ENCODE results near the gene CEPT1. TPM values are rescaled to one million over a fixed set of nuclear protein-coding genes. Genes with fewer than 3 reads are reported as not detected.
A peak's percentile ranks its signal among the peaks of the same experiment; 100 is the strongest.

The CEPT1 gene
- total RNA-seq, 1 donor from 2014 or later = 127 TPM

- H3K27ac Mint-ChIP-seq (ENCODE audit: unreplicated experiment) = peak overlapping the region; percentile 94
- peaks cover 5% of the 10 kb centered on the region for H3K27me3 Mint-ChIP-seq (ENCODE audit: unreplicated experiment)
- H3K4me3 Mint-ChIP-seq (ENCODE audit: unreplicated experiment) = peak overlapping the region; percentile 99
- peaks cover 36% of the 10 kb centered on the region for H3K4me1 Mint-ChIP-seq (ENCODE audit: unreplicated experiment)
- H3K9me3 Mint-ChIP-seq (ENCODE audit: unreplicated experiment) = no peaks in the 10 kb centered on the region
- TF ChIP-seq CTCF (IDR thresholded peaks at IDR 0.05; ENCODE audit: unreplicated experiment) = no peak
- peak; percentile 54 for DNase-seq (ENCODE audit: low spot score)
- H3K36me3 Mint-ChIP-seq (ENCODE audit: low read depth, unreplicated experiment) = peaks cover 16% of the 10 kb centered on the region
These were observed 601 bp downstream of the CEPT1 start for GRCh38 chr1:111140680-111140967.

GRCh38 chr1:111141245-111142220 is 1.5 kb downstream of the CEPT1 start:
- Mint-ChIP-seq H3K4me1 (ENCODE audit: unreplicated experiment) (peaks cover 44% of the 10 kb centered on the region), H3K27me3 (ENCODE audit: unreplicated experiment) (peaks cover 5% of the 10 kb centered on the region), H3K4me3 (ENCODE audit: unreplicated experiment) (peak overlapping the region; percentile 99), H3K27ac (ENCODE audit: unreplicated experiment) (peak overlapping the region; percentile 94), H3K36me3 (ENCODE audit: low read depth, unreplicated experiment) (peaks cover 10% of the 10 kb centered on the region), H3K9me3 (ENCODE audit: unreplicated experiment) (no peaks in the 10 kb centered on the region)
- DNase-seq (ENCODE audit: low spot score) = no peak
- no peak for TF ChIP-seq CTCF (IDR thresholded peaks at IDR 0.05; ENCODE audit: unreplicated experiment)

- peak overlapping the region; percentile 99 for H3K4me3 Mint-ChIP-seq (ENCODE audit: unreplicated experiment)
- no peak for TF ChIP-seq CTCF (IDR thresholded peaks at IDR 0.05; ENCODE audit: unreplicated experiment)
- no peaks in the 10 kb centered on the region for H3K9me3 Mint-ChIP-seq (ENCODE audit: unreplicated experiment)
- DNase-seq (ENCODE audit: low spot score) = peak; percentile 16
- peaks cover 5% of the 10 kb centered on the region for H3K27me3 Mint-ChIP-seq (ENCODE audit: unreplicated experiment)
- peaks cover 10% of the 10 kb centered on the region for H3K36me3 Mint-ChIP-seq (ENCODE audit: low read depth, unreplicated experiment)
- H3K4me1 Mint-ChIP-seq (ENCODE audit: unreplicated experiment) = peaks cover 50% of the 10 kb centered on the region
- peak overlapping the region; percentile 51 for H3K27ac Mint-ChIP-seq (ENCODE audit: unreplicated experiment)
These were observed 2.4 kb downstream of the CEPT1 start for GRCh38 chr1:111142356-111142975.

GRCh38 chr1:111145542-111145941 is 5.5 kb downstream of the CEPT1 start:
- DNase-seq (ENCODE audit: low spot score) = no peak
- Mint-ChIP-seq H3K27me3 (ENCODE audit: unreplicated experiment) (peaks cover 2% of the 10 kb centered on the region), H3K4me1 (ENCODE audit: unreplicated experiment) (peaks cover 63% of the 10 kb centered on the region), H3K27ac (ENCODE audit: unreplicated experiment) (peak overlapping the region; percentile 46), H3K9me3 (ENCODE audit: unreplicated experiment) (no peaks in the 10 kb centered on the region), H3K4me3 (ENCODE audit: unreplicated experiment) (no peak overlapping the region), H3K36me3 (ENCODE audit: low read depth, unreplicated experiment) (peaks cover 26% of the 10 kb centered on the region)
- TF ChIP-seq CTCF (IDR thresholded peaks at IDR 0.05; ENCODE audit: unreplicated experiment) = no peak
